H1 (cell line): ENCODE data around the gene HIBADH. TPM values are rescaled to one million over a fixed set of nuclear protein-coding genes. Genes with fewer than 3 reads are reported as not detected.

Experiments
- CTCF ChIA-PET: fragments of 300-600 bp; sonication (Branson Sonifier 250); formaldehyde crosslinking; loops from one replicate; lab custom pipeline; 2021; ENCODE audit not compliant: partially characterized antibody; lab: Charles Lee
- POLR2A ChIA-PET: fragments of 300-600 bp; sonication (Branson Sonifier 250); formaldehyde crosslinking; loops from one replicate; lab custom pipeline; 2021; ENCODE audit warnings: inconsistent platforms; ENCODE audit not compliant: partially characterized antibody; lab: Charles Lee
- DNase-seq, 2 experiments: peaks; one replicate each; pipeline versions ENCODE4 v3.0.0 to v3.0.0-alpha.2; 2010 to 2022; ENCODE audit warnings: low spot score in 2 of 2, low read depth in 1 of 2, mixed read lengths in 1 of 2
- FAIRE-seq: peaks from 2 replicates; lab custom pipeline; 2011; peaks lifted over from hg19 to GRCh38; lab: Jason Lieb, UNC
- H2AFZ ChIP-seq: 2 replicates; pipeline ENCODE4 v1.8.1; 2012; ENCODE audit warnings: low read length, inconsistent platforms
- H2AK5ac ChIP-seq: 2 replicates; pipeline ENCODE4 v1.6.1; 2013; ENCODE audit warnings: low read depth, low read length
- H2BK120ac ChIP-seq: replicated peaks from 2 replicates; pipeline ENCODE3; 2013; ENCODE audit warnings: low read depth, low read length, inconsistent platforms
- H2BK12ac ChIP-seq: 2 replicates; pipeline ENCODE4 v1.6.1; 2013; ENCODE audit warnings: low read depth, low read length
- H2BK15ac ChIP-seq: 2 replicates; pipeline ENCODE4 v1.6.1; 2013; ENCODE audit warnings: low read length
- H2BK20ac ChIP-seq: 2 replicates; pipeline ENCODE4 v1.6.1; 2013; ENCODE audit warnings: low read length
- H2BK5ac ChIP-seq: 2 replicates; pipeline ENCODE4 v1.6.1; 2013; ENCODE audit warnings: low read depth, low read length
- H3K14ac ChIP-seq: 2 replicates; pipeline ENCODE4 v1.6.1; 2013; ENCODE audit warnings: inconsistent platforms; ENCODE audit not compliant: insufficient read length
- H3K18ac ChIP-seq: 2 replicates; pipeline ENCODE4 v1.6.1; 2013; ENCODE audit warnings: low read length; ENCODE audit errors: extremely low read depth
- H3K23ac ChIP-seq: 2 replicates; pipeline ENCODE4 v1.6.1; 2013; ENCODE audit warnings: inconsistent platforms; ENCODE audit not compliant: insufficient read length
- H3K23me2 ChIP-seq: 2 replicates; pipeline ENCODE4 v1.6.1; 2013; ENCODE audit warnings: low read depth, low read length
- H3K27ac ChIP-seq: 2 replicates; pipeline ENCODE4 v1.6.1; 2011; ENCODE audit warnings: low read depth, low read length, inconsistent platforms
- H3K27me3 ChIP-seq, 4 experiments: replicated peaks in 1 of 4; 1 replicate in 1 of 4; 2 replicates in 3 of 4; pipeline versions ENCODE4 v1.6.1 to v1.8.1; 2011 to 2013; ENCODE audit warnings: low read length in 3 of 4, mild to moderate bottlenecking in 3 of 4, inconsistent platforms in 2 of 4, mixed read lengths in 2 of 4, moderate library complexity in 1 of 4; ENCODE audit not compliant: control insufficient read depth in 3 of 4, insufficient read depth in 3 of 4; ENCODE audit errors: extremely low read depth in 1 of 4
- H3K36me3 ChIP-seq, 4 experiments: 2 replicates each; pipeline versions ENCODE4 v1.6.1 to v1.8.1; 2011 to 2013; ENCODE audit warnings: mild to moderate bottlenecking in 4 of 4, low read length in 3 of 4, moderate library complexity in 2 of 4, control low read depth in 1 of 4, inconsistent platforms in 1 of 4; ENCODE audit not compliant: insufficient read depth in 4 of 4, control insufficient read depth in 2 of 4
- H3K4ac ChIP-seq: replicated peaks from 2 replicates; pipeline ENCODE3; 2013; ENCODE audit warnings: low read length, low read depth, mixed read lengths, inconsistent platforms; ENCODE audit not compliant: insufficient read length
- H3K4me1 ChIP-seq, 4 experiments: replicated peaks in 1 of 4; 1 replicate in 1 of 4; 2 replicates in 3 of 4; pipeline versions ENCODE4 v1.6.1 to v1.8.1; 2011 to 2013; ENCODE audit warnings: low read length in 3 of 4, inconsistent platforms in 2 of 4, mixed read lengths in 1 of 4; ENCODE audit not compliant: insufficient read depth in 4 of 4, control insufficient read depth in 3 of 4
- H3K4me2 ChIP-seq, 2 experiments: 2 replicates each; pipeline versions ENCODE4 v1.6.1 to v1.8.1; 2011 to 2013; ENCODE audit warnings: low read depth in 2 of 2, low read length in 2 of 2, control low read depth in 1 of 2, inconsistent platforms in 1 of 2, mild to moderate bottlenecking in 1 of 2; ENCODE audit not compliant: insufficient read depth in 1 of 2
- H3K4me3 ChIP-seq, 4 experiments: fragments of 200-600, 300-600 bp in 1 of 4; sonication (generic), shearing (Covaris generic), sonication (Bioruptor Twin) in 1 of 4; 2 replicates each; pipeline versions ENCODE4 v1.5.1 to v1.8.1; 2011 to 2016; ENCODE audit warnings: low read length in 4 of 4, low read depth in 3 of 4, control low read depth in 2 of 4, inconsistent platforms in 2 of 4, mild to moderate bottlenecking in 2 of 4, mixed read lengths in 1 of 4, moderate library complexity in 1 of 4; ENCODE audit not compliant: insufficient read depth in 2 of 4; ENCODE audit errors: extremely low read depth in 1 of 4
- H3K56ac ChIP-seq: replicated peaks from 2 replicates; pipeline ENCODE3; 2013; ENCODE audit warnings: low read depth, mild to moderate bottlenecking, mixed read lengths, low read length, inconsistent platforms; ENCODE audit not compliant: insufficient read length
- H3K79me1 ChIP-seq: 2 replicates; pipeline ENCODE4 v1.6.1; 2013; ENCODE audit warnings: low read depth, low read length, control low read depth
- H3K79me2 ChIP-seq, 2 experiments: 2 replicates each; pipeline versions ENCODE4 v1.6.1 to v1.8.1; 2012 to 2013; ENCODE audit warnings: low read length in 2 of 2, mild to moderate bottlenecking in 2 of 2, inconsistent platforms in 1 of 2; ENCODE audit not compliant: insufficient read depth in 2 of 2, control insufficient read depth in 1 of 2
- H3K9ac ChIP-seq, 4 experiments: replicated peaks in 1 of 4; 1 replicate in 1 of 4; 2 replicates in 3 of 4; pipeline versions ENCODE4 v1.6.1 to v1.8.1; 2011 to 2013; ENCODE audit warnings: low read depth in 3 of 4, low read length in 3 of 4, control low read depth in 2 of 4, mild to moderate bottlenecking in 2 of 4, moderate library complexity in 2 of 4, inconsistent platforms in 1 of 4; ENCODE audit errors: extremely low read depth in 1 of 4
- H3K9me3 ChIP-seq, 2 experiments: 2 replicates each; pipeline versions ENCODE4 v1.6.1 to v1.8.1; 2012 to 2013; ENCODE audit warnings: mild to moderate bottlenecking in 2 of 2, moderate library complexity in 2 of 2, control low read depth in 1 of 2, inconsistent platforms in 1 of 2, low read depth in 1 of 2, low read length in 1 of 2, mixed read lengths in 1 of 2; ENCODE audit not compliant: insufficient read depth in 2 of 2
- H4K20me1 ChIP-seq, 2 experiments: replicated peaks in 1 of 2; 2 replicates each; pipeline versions ENCODE3 to v1.8.1; 2011 to 2013; ENCODE audit warnings: inconsistent platforms in 2 of 2, low read length in 2 of 2, mild to moderate bottlenecking in 1 of 2; ENCODE audit not compliant: insufficient read depth in 2 of 2, control insufficient read depth in 1 of 2
- H4K5ac ChIP-seq: 2 replicates; pipeline ENCODE4 v1.6.1; 2013; ENCODE audit warnings: low read length, low read depth, mixed read lengths, inconsistent platforms; ENCODE audit not compliant: insufficient read length
- H4K8ac ChIP-seq: 2 replicates; pipeline ENCODE4 v1.8.0; 2013; ENCODE audit warnings: mild to moderate bottlenecking, moderate library complexity, low read length, inconsistent platforms; ENCODE audit not compliant: insufficient read depth; ENCODE audit errors: extremely low read depth
- H4K91ac ChIP-seq: replicated peaks from 2 replicates; pipeline ENCODE3; 2013; ENCODE audit warnings: low read length, mixed read lengths, inconsistent platforms; ENCODE audit not compliant: insufficient read length
- ASH2L ChIP-seq: fragments of 200-600, 300-600 bp; sonication (generic); IDR thresholded peaks from one replicate; pipeline ENCODE4 v1.7.1; 2017; ENCODE audit warnings: low read length
- EZH2 ChIP-seq: fragments of 200-600 bp; sonication (generic); IDR thresholded peaks from 2 replicates; pipeline ENCODE4 v1.7.1; 2012; ENCODE audit warnings: low read depth, mild to moderate bottlenecking, moderate library complexity, low read length, inconsistent platforms; ENCODE audit not compliant: severe bottlenecking
- SIRT6 ChIP-seq: IDR thresholded peaks from one replicate; pipeline ENCODE4 v1.7.1; 2012; ENCODE audit warnings: low read length, inconsistent platforms
- WGBS, 2 experiments: shearing (Covaris generic) in 1 of 2; methylation state at CpG; one replicate each; pipeline versions ENCODE4 v1.1.6 to v1.1.7; 2013 to 2015; ENCODE audit warnings: low lambda C conversion rate in 2 of 2, mixed read lengths in 2 of 2, inconsistent platforms in 1 of 2, low coverage in 1 of 2, missing lambda C conversion rate in 1 of 2; ENCODE audit not compliant: insufficient replicate concordance in 2 of 2, insufficient coverage in 1 of 2, insufficient read length in 1 of 2; ENCODE audit errors: extremely low coverage in 1 of 2, missing lambda C conversion rate in 1 of 2; 5-methylcytosine and 5-hydroxymethylcytosine counted together
- polyA plus RNA-seq, 7 experiments: library from polyadenylated mRNA; depleted of rRNA in 3 of 7; stranded (reverse) in 5 of 7; unstranded in 2 of 7; fragments of >200 nt in 5 of 7; fragments of 200-250 nt in 2 of 7; gene quantifications; 1 replicate in 5 of 7; 2 replicates in 1 of 7; 4 replicates in 1 of 7; pipeline versions ENCODE4 v1.2.1 to v1.2.3, GENCODE V29; 2011 to 2013; ENCODE audit warnings: missing spikeins in 2 of 7, mixed read lengths in 2 of 7
- total RNA-seq: library from RNA; stranded (reverse); fragmentation: NEBNext Ultra II Directional; extraction: Animal tissue kit (Norgen Biotek cat#: 25700); gene quantifications from 2 replicates; pipeline ENCODE4 v1.2.1, GENCODE V29; 2021

HIBADH gene
- total and polyA plus RNA-seq, 2 of the 8 experiments (the other 6 are each of a cell fraction or from before 2014, with no cell fraction given): 30.1 to 39.5 TPM

DNA sequence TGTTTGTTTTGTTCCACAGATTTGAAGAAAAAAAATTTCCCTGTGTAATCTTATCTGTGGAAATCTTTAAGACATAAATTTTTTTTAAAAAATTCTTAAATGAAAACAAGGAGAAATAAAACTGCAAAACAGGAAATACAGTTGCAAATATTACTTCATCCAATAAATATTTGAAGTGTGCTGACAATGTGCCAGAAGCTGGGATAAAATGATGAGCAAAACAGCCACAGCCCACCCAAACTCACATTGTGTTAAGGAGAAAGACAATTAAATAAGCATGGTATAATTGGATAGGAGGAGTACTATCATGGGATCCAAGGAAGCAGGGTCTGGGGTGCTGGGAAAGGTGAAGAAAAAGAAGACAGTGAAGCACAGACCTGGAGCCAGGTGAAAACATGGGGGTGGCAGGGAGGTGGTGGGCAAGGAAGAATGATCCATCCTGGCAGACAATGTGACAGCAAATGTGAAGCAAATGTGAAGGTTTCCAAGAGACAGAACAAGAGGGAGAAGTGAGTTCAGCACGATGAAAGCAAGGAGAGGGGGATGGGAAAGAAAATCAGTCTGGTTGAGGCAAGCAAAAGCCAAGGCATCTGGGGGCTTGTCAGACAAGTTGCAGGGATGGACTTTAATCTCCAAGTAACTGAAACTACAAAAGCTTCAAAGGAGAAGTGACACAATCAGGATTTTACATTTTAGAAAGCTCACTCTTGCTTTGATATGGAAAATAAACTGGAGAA is 135.9 kb downstream of the HIBADH start:
- H3K36me3 ChIP-seq: peaks cover 0 to 22% (median 6%) of the 10 kb centered on the region in 4 experiments; a peak in 5 of 8 replicates
- TF ChIP-seq ASH2L: no peak
- no peak for TF ChIP-seq EZH2
- TF ChIP-seq SIRT6: no peak
- H3K56ac ChIP-seq: no peak overlapping the region
- H3K23ac ChIP-seq: no peak overlapping the region
- H3K9me3 ChIP-seq: no peaks in the 10 kb centered on the region
- H4K91ac ChIP-seq: no peak overlapping the region
- H2AFZ ChIP-seq: no peak overlapping the region
- H3K4me1 ChIP-seq: no peaks in the 10 kb centered on the region
- no peak for DNase-seq
- no peak overlapping the region for H3K14ac ChIP-seq
- no peak overlapping the region for H2BK120ac ChIP-seq
- 62% methylated on average over 1 of the region's 1 CpG; no CpG with 5 or more reads in 1 of the 2 experiments for WGBS, 2 experiments
- H2BK15ac ChIP-seq: no peak overlapping the region
- no peak overlapping the region for H3K18ac ChIP-seq
- no peak overlapping the region for H4K8ac ChIP-seq
- POLR2A ChIA-PET: no interaction called here
- H4K5ac ChIP-seq: no peak overlapping the region
- H3K27ac ChIP-seq: no peak overlapping the region
- no peaks in the 10 kb centered on the region for H3K79me2 ChIP-seq
- no peaks in the 10 kb centered on the region for H3K27me3 ChIP-seq
- H3K79me1 ChIP-seq: no peaks in the 10 kb centered on the region
- H3K4me3 ChIP-seq: no peak overlapping the region
- H3K4ac ChIP-seq: no peak overlapping the region
- H3K23me2 ChIP-seq: no peaks in the 10 kb centered on the region
- FAIRE-seq: no peak
- CTCF ChIA-PET: interaction anchor here (0.9 to 1.5 kb wide), 2 partner anchors 8 to 60 kb away, joined by 3 to 4 read pairs; no protein-coding TSS in a partner anchor
- no peak overlapping the region for H3K4me2 ChIP-seq
- H4K20me1 ChIP-seq: no peaks in the 10 kb centered on the region
- H2BK5ac ChIP-seq: no peak overlapping the region
- no peak overlapping the region for H2BK20ac ChIP-seq
- H2BK12ac ChIP-seq: no peak overlapping the region
- H2AK5ac ChIP-seq: no peak overlapping the region
- no peak overlapping the region for H3K9ac ChIP-seq
